AG10803 (cell line): ENCODE measurements around the gene TTLL12.

ENCODE experiments used
- DNase-seq: peaks from one replicate; pipeline ENCODE4 v3.0.0; 2010; ENCODE audit warnings: low read depth
- H3K4me3 ChIP-seq: 2 replicates; pipeline ENCODE4 v1.5.1; 2011; ENCODE audit warnings: mild to moderate bottlenecking, low read length, control low read depth
- TF ChIP-seq, protein P1 (sequence below): conservative IDR thresholded peaks from 2 replicates; pipeline ENCODE4 v1.5.1; 2011; ENCODE audit warnings: mild to moderate bottlenecking, low read length, control low read depth, inconsistent platforms

TTLL12 gene

DNA sequence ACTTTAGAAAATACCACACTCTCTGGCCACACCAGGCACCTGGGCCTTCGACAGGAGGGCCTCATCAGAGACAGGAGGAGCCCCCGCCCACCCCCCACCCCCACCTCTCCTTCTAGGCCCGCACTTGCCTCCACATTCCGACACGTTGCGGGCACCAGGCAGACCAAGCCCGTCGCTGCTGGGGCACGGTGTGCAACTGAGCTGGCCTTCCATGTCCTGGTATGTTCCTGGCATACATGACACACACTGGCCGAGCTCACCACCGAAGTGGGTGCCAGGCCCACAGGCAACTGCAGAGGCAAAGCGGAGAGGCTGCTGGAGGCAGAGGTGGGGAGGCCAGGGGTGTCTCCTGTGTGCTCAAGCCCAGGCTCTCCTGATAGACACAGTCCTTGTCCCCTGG is 27.0 kb upstream of the TTLL12 start:
- DNase-seq: no peak
- no peak overlapping the region for H3K4me3 ChIP-seq
- TF ChIP-seq, protein P1, sequence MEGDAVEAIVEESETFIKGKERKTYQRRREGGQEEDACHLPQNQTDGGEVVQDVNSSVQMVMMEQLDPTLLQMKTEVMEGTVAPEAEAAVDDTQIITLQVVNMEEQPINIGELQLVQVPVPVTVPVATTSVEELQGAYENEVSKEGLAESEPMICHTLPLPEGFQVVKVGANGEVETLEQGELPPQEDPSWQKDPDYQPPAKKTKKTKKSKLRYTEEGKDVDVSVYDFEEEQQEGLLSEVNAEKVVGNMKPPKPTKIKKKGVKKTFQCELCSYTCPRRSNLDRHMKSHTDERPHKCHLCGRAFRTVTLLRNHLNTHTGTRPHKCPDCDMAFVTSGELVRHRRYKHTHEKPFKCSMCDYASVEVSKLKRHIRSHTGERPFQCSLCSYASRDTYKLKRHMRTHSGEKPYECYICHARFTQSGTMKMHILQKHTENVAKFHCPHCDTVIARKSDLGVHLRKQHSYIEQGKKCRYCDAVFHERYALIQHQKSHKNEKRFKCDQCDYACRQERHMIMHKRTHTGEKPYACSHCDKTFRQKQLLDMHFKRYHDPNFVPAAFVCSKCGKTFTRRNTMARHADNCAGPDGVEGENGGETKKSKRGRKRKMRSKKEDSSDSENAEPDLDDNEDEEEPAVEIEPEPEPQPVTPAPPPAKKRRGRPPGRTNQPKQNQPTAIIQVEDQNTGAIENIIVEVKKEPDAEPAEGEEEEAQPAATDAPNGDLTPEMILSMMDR: no peak

- no peak overlapping the region for H3K4me3 ChIP-seq
- TF ChIP-seq, protein P1: no peak
- no peak for DNase-seq
Measured at GRCh38 chr22:43213051-43213450, 26.1 kb upstream of the TTLL12 start.

GRCh38 chr22:43212434-43212952 is 25.6 kb upstream of the TTLL12 start:
- TF ChIP-seq, protein P1: no peak
- H3K4me3 ChIP-seq: no peak overlapping the region
- DNase-seq: no peak

- TF ChIP-seq, protein P1: no peak
- H3K4me3 ChIP-seq: no peak overlapping the region
- DNase-seq: no peak
Measured at GRCh38 chr22:43211941-43212433, 25.1 kb upstream of the TTLL12 start.

DNA sequence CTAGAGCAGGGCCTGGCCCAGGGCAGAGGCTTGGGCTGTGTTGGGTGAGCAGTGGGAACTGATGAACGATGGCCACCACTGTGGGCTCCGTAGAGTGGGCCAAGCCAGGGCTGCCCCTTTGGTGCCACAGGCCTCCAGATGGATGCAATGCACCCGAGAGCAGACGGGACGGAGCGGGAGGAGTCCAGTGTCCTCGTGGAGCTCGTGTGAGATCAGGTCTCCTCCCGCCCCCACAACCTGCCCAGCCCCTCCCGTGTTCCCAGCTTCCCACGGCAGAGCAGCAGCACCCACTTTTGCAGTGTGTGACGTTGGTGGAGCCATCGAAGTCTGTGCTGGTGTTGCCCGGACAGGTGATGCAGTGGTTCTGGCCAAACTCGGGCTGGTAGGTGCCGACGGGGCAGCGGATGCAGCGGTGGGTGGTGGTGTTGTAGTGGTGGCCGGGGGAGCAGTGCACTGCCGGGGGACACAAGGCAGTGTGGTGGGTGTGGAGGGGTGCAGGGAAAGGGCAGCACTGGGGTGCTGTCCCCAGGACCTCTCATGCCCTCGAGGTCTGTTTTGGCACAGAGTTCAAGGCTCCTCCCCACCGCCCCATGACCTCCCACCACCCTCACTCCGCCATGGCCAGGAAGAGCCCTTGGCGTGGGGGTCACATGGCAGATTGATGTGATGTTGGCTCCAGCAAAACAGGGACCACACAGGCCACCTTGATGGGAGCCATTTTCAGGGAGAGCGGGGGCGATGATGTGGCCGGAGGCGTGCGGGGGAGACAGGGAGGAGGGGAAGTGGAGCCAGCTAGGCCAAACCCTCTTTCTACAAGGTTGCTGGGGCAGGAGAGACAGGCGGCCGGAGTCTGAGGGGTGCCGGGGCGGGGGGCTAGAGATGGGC is 23.9 kb upstream of the TTLL12 start:
- TF ChIP-seq, protein P1: no peak
- no peak overlapping the region for H3K4me3 ChIP-seq
- DNase-seq: no peak

DNA sequence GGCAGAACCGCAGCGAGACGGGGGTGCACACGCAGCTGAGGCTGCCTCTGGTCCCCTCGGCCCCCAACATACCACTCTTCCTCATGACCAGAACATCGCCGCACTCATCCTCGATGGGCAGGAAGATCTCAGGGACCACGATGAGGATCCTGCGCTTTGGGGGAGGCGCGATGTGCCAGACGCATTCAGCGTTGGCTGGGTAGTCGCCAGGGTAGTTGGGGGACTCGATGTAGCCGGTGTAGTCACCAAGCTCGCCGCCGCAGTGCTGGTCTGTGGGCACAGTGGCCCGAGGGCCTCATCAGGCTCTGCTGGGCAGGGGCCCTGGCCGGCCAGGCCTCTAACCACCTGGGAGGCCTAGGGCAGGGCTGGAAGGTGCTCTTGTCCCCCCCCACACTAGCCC is 23.0 kb upstream of the TTLL12 start:
- DNase-seq: no peak
- H3K4me3 ChIP-seq: no peak overlapping the region
- TF ChIP-seq, protein P1: no peak

GRCh38 chr22:43209523-43209890 is 22.6 kb upstream of the TTLL12 start:
- H3K4me3 ChIP-seq: no peak overlapping the region
- DNase-seq: no peak
- TF ChIP-seq, protein P1: no peak
